Measurements from ENCODE around the gene MVB12B.

The MVB12B gene

GRCh38 chr9:126545106-126545505, 218.5 kb downstream of the MVB12B start:
- Histone ChIP-seq H3K4me3 (ENCODE audit: severe bottlenecking) (no peak overlapping the region), H3K36me3 (ENCODE audit: low read depth) (no peaks in the 10 kb centered on the region), H3K27me3 (ENCODE audit: insufficient read depth, poor library complexity, severe bottlenecking) (no peaks in the 10 kb centered on the region), H3K9me3 (ENCODE audit: severe bottlenecking) (no peaks in the 10 kb centered on the region), H3K4me1 (ENCODE audit: insufficient read depth, poor library complexity, severe bottlenecking) (no peaks in the 10 kb centered on the region), H3K27ac (ENCODE audit: poor library complexity, severe bottlenecking) (no peak overlapping the region)
- DNase-seq (ENCODE audit: low spot score) (no peak), ATAC-seq (ENCODE audit: low read depth) (no peak)
- TF ChIP-seq, protein P1, sequence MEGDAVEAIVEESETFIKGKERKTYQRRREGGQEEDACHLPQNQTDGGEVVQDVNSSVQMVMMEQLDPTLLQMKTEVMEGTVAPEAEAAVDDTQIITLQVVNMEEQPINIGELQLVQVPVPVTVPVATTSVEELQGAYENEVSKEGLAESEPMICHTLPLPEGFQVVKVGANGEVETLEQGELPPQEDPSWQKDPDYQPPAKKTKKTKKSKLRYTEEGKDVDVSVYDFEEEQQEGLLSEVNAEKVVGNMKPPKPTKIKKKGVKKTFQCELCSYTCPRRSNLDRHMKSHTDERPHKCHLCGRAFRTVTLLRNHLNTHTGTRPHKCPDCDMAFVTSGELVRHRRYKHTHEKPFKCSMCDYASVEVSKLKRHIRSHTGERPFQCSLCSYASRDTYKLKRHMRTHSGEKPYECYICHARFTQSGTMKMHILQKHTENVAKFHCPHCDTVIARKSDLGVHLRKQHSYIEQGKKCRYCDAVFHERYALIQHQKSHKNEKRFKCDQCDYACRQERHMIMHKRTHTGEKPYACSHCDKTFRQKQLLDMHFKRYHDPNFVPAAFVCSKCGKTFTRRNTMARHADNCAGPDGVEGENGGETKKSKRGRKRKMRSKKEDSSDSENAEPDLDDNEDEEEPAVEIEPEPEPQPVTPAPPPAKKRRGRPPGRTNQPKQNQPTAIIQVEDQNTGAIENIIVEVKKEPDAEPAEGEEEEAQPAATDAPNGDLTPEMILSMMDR (IDR thresholded peaks at IDR 0.05; ENCODE audit: poor library complexity, severe bottlenecking): no peak

DNA sequence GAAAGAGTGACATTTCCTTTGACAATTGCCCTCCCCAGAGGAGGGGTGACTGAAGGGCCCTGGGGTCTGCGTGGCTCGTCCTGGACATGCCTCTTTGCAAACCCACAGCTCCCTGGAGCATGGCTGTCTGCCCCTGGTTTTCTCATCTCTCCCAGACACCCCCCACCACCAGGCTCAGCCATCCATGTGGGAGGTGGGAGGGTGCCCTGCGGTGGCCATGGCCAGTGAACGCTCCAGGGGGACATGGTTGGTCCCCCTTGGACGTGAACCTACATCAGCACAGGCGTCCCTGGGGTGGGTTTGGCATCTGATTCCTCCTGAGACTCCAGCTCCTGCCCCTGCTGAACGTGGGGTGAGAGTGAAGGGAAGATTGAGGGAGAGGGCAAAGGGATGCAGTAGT, 219.4 kb downstream of the MVB12B start:
- ATAC-seq (ENCODE audit: low read depth) (no peak), DNase-seq (ENCODE audit: low spot score) (no peak)
- H3K36me3 ChIP-seq (ENCODE audit: low read depth): no peaks in the 10 kb centered on the region
- H3K27ac ChIP-seq (ENCODE audit: poor library complexity, severe bottlenecking): no peak overlapping the region
- H3K4me1 ChIP-seq (ENCODE audit: insufficient read depth, poor library complexity, severe bottlenecking): no peaks in the 10 kb centered on the region
- TF ChIP-seq, protein P1 (IDR thresholded peaks at IDR 0.05; ENCODE audit: poor library complexity, severe bottlenecking): no peak
- no peaks in the 10 kb centered on the region for H3K27me3 ChIP-seq (ENCODE audit: insufficient read depth, poor library complexity, severe bottlenecking)
- no peak overlapping the region for H3K4me3 ChIP-seq (ENCODE audit: severe bottlenecking)
- H3K9me3 ChIP-seq (ENCODE audit: severe bottlenecking): no peaks in the 10 kb centered on the region

DNA sequence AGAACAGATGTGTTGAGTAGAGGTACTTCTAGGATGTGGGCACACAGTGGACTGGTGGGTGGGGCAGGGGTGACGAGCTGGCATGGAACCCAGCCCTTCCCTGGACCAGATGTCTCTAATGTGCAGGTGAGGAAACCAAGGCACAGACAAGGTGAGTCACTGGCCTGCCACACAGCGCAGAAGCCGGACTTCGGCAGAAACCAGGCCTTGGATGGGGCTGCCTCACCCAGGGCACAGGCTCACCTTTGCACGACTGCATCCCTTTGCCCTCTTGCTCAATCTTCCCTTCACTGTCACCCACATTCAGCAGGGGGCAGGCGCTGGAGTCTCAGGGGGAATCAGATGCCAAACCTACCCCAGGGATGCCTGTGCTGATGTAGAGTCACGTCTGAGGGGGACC, 221.7 kb downstream of the MVB12B start:
- Histone ChIP-seq H3K4me1 (ENCODE audit: insufficient read depth, poor library complexity, severe bottlenecking) (no peaks in the 10 kb centered on the region), H3K36me3 (ENCODE audit: low read depth) (no peaks in the 10 kb centered on the region), H3K9me3 (ENCODE audit: severe bottlenecking) (no peaks in the 10 kb centered on the region), H3K27ac (ENCODE audit: poor library complexity, severe bottlenecking) (no peak overlapping the region), H3K27me3 (ENCODE audit: insufficient read depth, poor library complexity, severe bottlenecking) (no peaks in the 10 kb centered on the region), H3K4me3 (ENCODE audit: severe bottlenecking) (no peak overlapping the region)
- TF ChIP-seq, protein P1 (IDR thresholded peaks at IDR 0.05; ENCODE audit: poor library complexity, severe bottlenecking): no peak
- ATAC-seq (ENCODE audit: low read depth): no peak
- DNase-seq (ENCODE audit: low spot score): no peak

- H3K4me1 ChIP-seq (ENCODE audit: insufficient read depth, poor library complexity, severe bottlenecking): no peaks in the 10 kb centered on the region
- no peak for ATAC-seq (ENCODE audit: low read depth)
- TF ChIP-seq, protein P1 (IDR thresholded peaks at IDR 0.05; ENCODE audit: poor library complexity, severe bottlenecking): no peak
- no peaks in the 10 kb centered on the region for H3K27me3 ChIP-seq (ENCODE audit: insufficient read depth, poor library complexity, severe bottlenecking)
- no peaks in the 10 kb centered on the region for H3K36me3 ChIP-seq (ENCODE audit: low read depth)
- H3K27ac ChIP-seq (ENCODE audit: poor library complexity, severe bottlenecking): no peak overlapping the region
- H3K9me3 ChIP-seq (ENCODE audit: severe bottlenecking): no peaks in the 10 kb centered on the region
- H3K4me3 ChIP-seq (ENCODE audit: severe bottlenecking): no peak overlapping the region
- no peak for DNase-seq (ENCODE audit: low spot score)
Observed at GRCh38 chr9:126549246-126550006, 222.8 kb downstream of the MVB12B start.

DNA sequence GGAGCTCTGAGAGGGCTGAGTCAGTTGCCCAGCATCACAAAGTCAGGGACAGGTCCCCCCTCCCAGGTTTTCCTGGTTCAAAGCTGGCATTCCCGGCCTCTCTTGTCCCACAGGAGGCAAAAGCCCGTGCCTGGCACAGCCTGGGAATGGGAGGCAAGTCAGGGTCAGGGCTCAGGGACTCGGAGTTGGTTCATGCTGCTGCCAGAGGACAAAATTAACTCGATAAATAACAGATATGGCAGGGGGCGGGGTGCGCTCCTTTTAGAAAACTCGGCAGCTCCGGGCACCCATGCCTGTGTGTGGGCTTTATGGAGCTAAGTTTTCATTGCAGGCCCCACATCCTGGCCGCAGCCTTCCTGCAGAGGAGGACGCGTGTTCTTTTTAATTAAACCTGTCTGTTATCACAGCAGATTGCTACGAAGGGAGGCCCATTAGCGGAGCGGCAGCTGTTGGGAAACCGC, 224.3 kb downstream of the MVB12B start:
- Histone ChIP-seq H3K4me1 (ENCODE audit: insufficient read depth, poor library complexity, severe bottlenecking) (no peaks in the 10 kb centered on the region), H3K9me3 (ENCODE audit: severe bottlenecking) (no peaks in the 10 kb centered on the region), H3K27me3 (ENCODE audit: insufficient read depth, poor library complexity, severe bottlenecking) (no peaks in the 10 kb centered on the region), H3K36me3 (ENCODE audit: low read depth) (no peaks in the 10 kb centered on the region), H3K4me3 (ENCODE audit: severe bottlenecking) (no peak overlapping the region), H3K27ac (ENCODE audit: poor library complexity, severe bottlenecking) (no peak overlapping the region)
- DNase-seq (ENCODE audit: low spot score): no peak
- TF ChIP-seq, protein P1 (IDR thresholded peaks at IDR 0.05; ENCODE audit: poor library complexity, severe bottlenecking): no peak
- no peak for ATAC-seq (ENCODE audit: low read depth)

Measured in RWPE2 (cell line).